SK-N-SH (cell line): ENCODE results near the gene ALOX5AP. TPM values are rescaled to one million over a fixed set of nuclear protein-coding genes. Genes with fewer than 3 reads are reported as not detected.
A peak's percentile ranks its signal among the peaks of the same experiment; 100 is the strongest.

Experiments
- CTCF ChIA-PET: fragments of 300-600, 350-600 bp; formaldehyde crosslinking; extraction: SDS; loops from one replicate; lab custom pipeline; 2021; lab: Yijun Ruan, JAX
- POLR2A ChIA-PET: fragments of 350-600 bp; sonication (Branson Sonifier 250); formaldehyde crosslinking; extraction: SDS; loops from one replicate; lab custom pipeline; 2020; ENCODE audit warnings: antibody characterized with exemption, inconsistent platforms; lab: Yijun Ruan, JAX
- DNase-seq: peaks from one replicate; pipeline ENCODE4 v3.0.0; 2012
- H2AFZ ChIP-seq: fragments of 200-600 bp; sonication (generic); 2 replicates; pipeline ENCODE4 v1.8.1; 2016; ENCODE audit warnings: antibody characterized with exemption, mild to moderate bottlenecking, low read depth
- H3F3A ChIP-seq: fragments of 200-600 bp; sonication (generic); replicated peaks from 2 replicates; pipeline ENCODE3; 2016; ENCODE audit warnings: antibody characterized with exemption, mild to moderate bottlenecking; ENCODE audit not compliant: insufficient read depth
- H3K27ac ChIP-seq, 2 experiments: fragments of 200-500 bp in 1 of 2; fragments of 200-600 bp in 1 of 2; sonication (Bioruptor generic) in 1 of 2; sonication (generic), shearing (Covaris generic) in 1 of 2; 2 replicates each; pipeline versions ENCODE4 v1.5.1 to v1.6.1; 2014 to 2016; ENCODE audit warnings: low read depth in 2 of 2, inconsistent platforms in 1 of 2, low read length in 1 of 2, mild to moderate bottlenecking in 1 of 2, mixed read lengths in 1 of 2
- H3K27me3 ChIP-seq: fragments of 200-600 bp; sonication (generic), shearing (Covaris generic); 2 replicates; pipeline ENCODE4 v1.6.1; 2016; ENCODE audit warnings: mixed run types; ENCODE audit not compliant: insufficient read depth
- H3K36me3 ChIP-seq, 2 experiments: fragments of 200-500 bp in 1 of 2; fragments of 200-600 bp in 1 of 2; sonication (Bioruptor generic) in 1 of 2; sonication (generic) in 1 of 2; replicated peaks in 1 of 2; 2 replicates each; pipeline versions ENCODE3 to v1.5.1; 2014 to 2016; ENCODE audit warnings: low read length in 1 of 2, mild to moderate bottlenecking in 1 of 2; ENCODE audit not compliant: insufficient read depth in 2 of 2, control insufficient read depth in 1 of 2
- H3K4me1 ChIP-seq, 2 experiments: fragments of 200-500 bp in 1 of 2; fragments of 200-600 bp in 1 of 2; sonication (Bioruptor generic) in 1 of 2; sonication (generic), shearing (Covaris generic) in 1 of 2; 2 replicates each; pipeline versions ENCODE4 v1.5.1 to v1.6.1; 2014 to 2016; ENCODE audit warnings: low read depth in 1 of 2, low read length in 1 of 2, mixed run types in 1 of 2; ENCODE audit not compliant: insufficient read depth in 2 of 2, control insufficient read depth in 1 of 2
- H3K4me2 ChIP-seq: fragments of 200-600 bp; sonication (generic), shearing (Covaris generic); 2 replicates; pipeline ENCODE4 v1.6.1; 2017; ENCODE audit warnings: mixed run types
- H3K4me3 ChIP-seq, 2 experiments: fragments of 200-500 bp in 1 of 2; fragments of 200-600 bp in 1 of 2; sonication (Bioruptor generic) in 1 of 2; sonication (generic), shearing (Covaris generic) in 1 of 2; 2 replicates each; pipeline versions ENCODE4 v1.5.1 to v1.8.1; 2014 to 2016; ENCODE audit warnings: low read depth in 2 of 2, inconsistent platforms in 1 of 2, low read length in 1 of 2, mild to moderate bottlenecking in 1 of 2, mixed read lengths in 1 of 2, moderate library complexity in 1 of 2
- H3K79me2 ChIP-seq: fragments of 200-600 bp; sonication (generic); 2 replicates; pipeline ENCODE4 v1.8.1; 2017; ENCODE audit warnings: mild to moderate bottlenecking; ENCODE audit not compliant: insufficient read depth
- H3K9ac ChIP-seq: fragments of 200-600 bp; sonication (generic); 2 replicates; pipeline ENCODE4 v1.6.1; 2017; ENCODE audit warnings: mixed run types
- H3K9me2 ChIP-seq: fragments of 200-600 bp; sonication (generic); 2 replicates; pipeline ENCODE4 v1.6.1; 2017; ENCODE audit warnings: mixed run types
- H3K9me3 ChIP-seq: fragments of 200-600 bp; sonication (generic); 2 replicates; pipeline ENCODE4 v1.6.1; 2017; ENCODE audit warnings: mixed run types, mild to moderate bottlenecking, moderate library complexity
- H4K20me1 ChIP-seq: fragments of 200-600 bp; sonication (generic); 2 replicates; pipeline ENCODE4 v1.6.1; 2017; ENCODE audit warnings: mild to moderate bottlenecking, mixed run types; ENCODE audit not compliant: insufficient read depth
- ELF1 ChIP-seq: IDR thresholded peaks from 2 replicates; pipeline ENCODE4 v1.4.0; 2012
- EZH2phosphoT487 ChIP-seq: fragments of 200-600 bp; sonication (generic); IDR thresholded peaks from 2 replicates; pipeline ENCODE4 v1.6.1; 2017; ENCODE audit warnings: low read depth, mixed run types, mild to moderate bottlenecking, antibody characterized with exemption, moderate library complexity, borderline replicate concordance
- FOXM1 ChIP-seq: IDR thresholded peaks from 2 replicates; pipeline ENCODE4 v1.4.0; 2012; ENCODE audit warnings: low read depth, mild to moderate bottlenecking
- JUND ChIP-seq: IDR thresholded peaks from 2 replicates; pipeline ENCODE4 v1.4.0; 2012
- MXI1 ChIP-seq: IDR thresholded peaks from 2 replicates; pipeline ENCODE4 v1.6.1; 2012; ENCODE audit warnings: mild to moderate bottlenecking, low read depth, low read length, improper control_type of control experiment
- NFIC ChIP-seq: IDR thresholded peaks from 2 replicates; pipeline ENCODE4 v1.4.0; 2012; ENCODE audit warnings: borderline replicate concordance
- POLR2AphosphoS5 ChIP-seq: IDR thresholded peaks from 2 replicates; pipeline ENCODE4 v1.6.1; 2012; ENCODE audit warnings: low read depth, low read length
- RAD21 ChIP-seq: IDR thresholded peaks from 2 replicates; pipeline ENCODE4 v1.6.1; 2012; ENCODE audit warnings: mild to moderate bottlenecking, low read length
- SIN3A ChIP-seq: IDR thresholded peaks from 2 replicates; pipeline ENCODE4 v1.6.1; 2012; ENCODE audit warnings: low read depth, mild to moderate bottlenecking, low read length, moderate library complexity, borderline replicate concordance
- SMC3 ChIP-seq: IDR thresholded peaks from 2 replicates; pipeline ENCODE4 v1.6.1; 2012; ENCODE audit warnings: low read depth, low read length, improper control_type of control experiment
- TAF1 ChIP-seq: IDR thresholded peaks from 2 replicates; pipeline ENCODE4 v1.6.1; 2012; ENCODE audit warnings: low read depth, mild to moderate bottlenecking, low read length, moderate library complexity, borderline replicate concordance
- TEAD4 ChIP-seq: IDR thresholded peaks from 2 replicates; pipeline ENCODE4 v1.4.0; 2012; ENCODE audit warnings: mild to moderate bottlenecking, borderline replicate concordance; ENCODE audit not compliant: insufficient read depth
- WGBS: methylation state at CpG from one replicate; pipeline ENCODE4 v1.1.6; 2017; ENCODE audit warnings: low lambda C conversion rate; 5-methylcytosine and 5-hydroxymethylcytosine counted together
- polyA plus RNA-seq, 3 experiments: library from polyadenylated mRNA; depleted of rRNA; stranded (reverse); fragments of >200 nt; gene quantifications; 2 replicates each; pipeline ENCODE4 v1.2.3, GENCODE V29; 2012
- TF ChIP-seq, protein P1 (sequence below): fragments of 150-350 bp; IDR thresholded peaks from 2 replicates; pipeline ENCODE4 v1.6.1; 2017; ENCODE audit warnings: antibody characterized with exemption, low read length, low read depth, borderline replicate concordance
- TF ChIP-seq, protein P2 (sequence below): fragments of 150-350 bp; IDR thresholded peaks from 2 replicates; pipeline ENCODE4 v1.6.1; 2016; ENCODE audit warnings: mild to moderate bottlenecking, low read depth, low read length
- TF ChIP-seq, protein P3 (sequence below): IDR thresholded peaks from 2 replicates; pipeline ENCODE4 v1.4.0; 2012; ENCODE audit warnings: low read depth
- TF ChIP-seq, protein P4 (sequence below): IDR thresholded peaks from 2 replicates; pipeline ENCODE4; 2012
- TF ChIP-seq, protein P5 (sequence below): fragments of 200-600 bp; sonication (generic); IDR thresholded peaks from 2 replicates; pipeline ENCODE4 v1.6.1; 2017; ENCODE audit warnings: antibody characterized with exemption, mild to moderate bottlenecking, moderate library complexity

ALOX5AP gene
- polyA plus RNA-seq, 1 of the 3 experiments (the other 2 are of a cell fraction), result 1.3 TPM

DNA sequence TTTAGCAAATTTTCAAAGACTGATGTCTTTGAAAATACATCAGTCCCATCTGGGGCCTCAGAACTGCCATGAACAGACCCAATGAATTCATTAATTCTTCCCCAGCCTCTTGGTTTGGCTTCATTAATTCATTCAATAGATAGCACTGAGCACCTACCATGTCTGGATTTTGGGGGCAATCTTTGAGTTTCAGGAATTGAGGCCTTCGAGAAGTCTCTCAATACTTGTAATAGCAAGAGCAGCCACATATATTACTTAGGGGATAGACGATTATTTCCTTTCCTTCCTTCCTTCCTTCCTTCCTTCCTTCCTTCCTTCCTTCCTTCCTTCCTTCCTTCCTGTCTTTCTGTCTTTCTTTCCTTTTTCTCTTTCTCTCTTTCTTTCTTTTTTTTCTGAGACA lies 64.8 kb downstream of the ALOX5AP start:
- Histone ChIP-seq H3K4me3 (no peak overlapping the region), H3K9ac (no peak overlapping the region), H4K20me1 (no peaks in the 10 kb centered on the region), H3K9me3 (no peaks in the 10 kb centered on the region), H3K36me3 (no peaks in the 10 kb centered on the region), H3K79me2 (no peaks in the 10 kb centered on the region), H2AFZ (no peak overlapping the region), H3K4me1 (peaks cover 15 to 34% of the 10 kb centered on the region in 2 experiments), H3K4me2 (no peak overlapping the region), H3K9me2 (no peaks in the 10 kb centered on the region), H3K27ac (no peak overlapping the region), H3F3A (no peaks in the 10 kb centered on the region), H3K27me3 (no peaks in the 10 kb centered on the region)
- DNase-seq, result no peak
- POLR2A ChIA-PET, result no interaction called here
- CTCF ChIA-PET, result no interaction called here
- TF ChIP-seq, protein P1, sequence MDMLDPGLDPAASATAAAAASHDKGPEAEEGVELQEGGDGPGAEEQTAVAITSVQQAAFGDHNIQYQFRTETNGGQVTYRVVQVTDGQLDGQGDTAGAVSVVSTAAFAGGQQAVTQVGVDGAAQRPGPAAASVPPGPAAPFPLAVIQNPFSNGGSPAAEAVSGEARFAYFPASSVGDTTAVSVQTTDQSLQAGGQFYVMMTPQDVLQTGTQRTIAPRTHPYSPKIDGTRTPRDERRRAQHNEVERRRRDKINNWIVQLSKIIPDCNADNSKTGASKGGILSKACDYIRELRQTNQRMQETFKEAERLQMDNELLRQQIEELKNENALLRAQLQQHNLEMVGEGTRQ, result no peak
- no peak for TF ChIP-seq FOXM1
- no peak for TF ChIP-seq ELF1
- no peak for TF ChIP-seq JUND
- no peak for TF ChIP-seq MXI1
- TF ChIP-seq POLR2AphosphoS5, result no peak
- no peak for TF ChIP-seq SMC3
- TF ChIP-seq, protein P2, sequence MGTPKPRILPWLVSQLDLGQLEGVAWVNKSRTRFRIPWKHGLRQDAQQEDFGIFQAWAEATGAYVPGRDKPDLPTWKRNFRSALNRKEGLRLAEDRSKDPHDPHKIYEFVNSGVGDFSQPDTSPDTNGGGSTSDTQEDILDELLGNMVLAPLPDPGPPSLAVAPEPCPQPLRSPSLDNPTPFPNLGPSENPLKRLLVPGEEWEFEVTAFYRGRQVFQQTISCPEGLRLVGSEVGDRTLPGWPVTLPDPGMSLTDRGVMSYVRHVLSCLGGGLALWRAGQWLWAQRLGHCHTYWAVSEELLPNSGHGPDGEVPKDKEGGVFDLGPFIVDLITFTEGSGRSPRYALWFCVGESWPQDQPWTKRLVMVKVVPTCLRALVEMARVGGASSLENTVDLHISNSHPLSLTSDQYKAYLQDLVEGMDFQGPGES, result no peak
- no peak for TF ChIP-seq TEAD4
- no peak for TF ChIP-seq EZH2phosphoT487
- no peak for TF ChIP-seq NFIC
- TF ChIP-seq SIN3A, result no peak
- 93% methylated on average over 2 of the region's 2 CpGs for WGBS

DNA sequence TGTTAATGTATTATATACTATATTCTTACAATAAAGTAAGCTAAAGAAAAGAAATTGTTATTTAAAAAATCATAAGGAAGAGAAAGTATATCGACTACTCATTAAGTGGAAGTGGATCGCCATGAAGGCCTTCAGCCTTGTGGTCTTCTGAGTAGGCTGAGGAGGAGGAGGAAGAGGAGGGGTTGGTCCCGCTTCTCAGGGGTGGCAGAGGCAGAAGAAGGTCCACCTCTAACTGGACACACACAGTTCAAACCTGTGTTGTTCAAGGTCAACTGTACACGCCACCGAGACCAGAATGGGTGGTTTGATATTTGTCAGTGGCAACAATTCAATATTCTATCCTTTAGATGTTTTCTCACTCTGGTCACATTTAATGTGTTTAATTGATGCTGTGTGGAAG lies 67.2 kb downstream of the ALOX5AP start:
- WGBS, result 86% methylated on average over 5 of the region's 5 CpGs
- no peaks in the 10 kb centered on the region for H4K20me1 ChIP-seq
- TF ChIP-seq TAF1, result no peak
- TF ChIP-seq, protein P3, sequence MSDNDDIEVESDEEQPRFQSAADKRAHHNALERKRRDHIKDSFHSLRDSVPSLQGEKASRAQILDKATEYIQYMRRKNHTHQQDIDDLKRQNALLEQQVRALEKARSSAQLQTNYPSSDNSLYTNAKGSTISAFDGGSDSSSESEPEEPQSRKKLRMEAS, result no peak
- TF ChIP-seq, protein P4, sequence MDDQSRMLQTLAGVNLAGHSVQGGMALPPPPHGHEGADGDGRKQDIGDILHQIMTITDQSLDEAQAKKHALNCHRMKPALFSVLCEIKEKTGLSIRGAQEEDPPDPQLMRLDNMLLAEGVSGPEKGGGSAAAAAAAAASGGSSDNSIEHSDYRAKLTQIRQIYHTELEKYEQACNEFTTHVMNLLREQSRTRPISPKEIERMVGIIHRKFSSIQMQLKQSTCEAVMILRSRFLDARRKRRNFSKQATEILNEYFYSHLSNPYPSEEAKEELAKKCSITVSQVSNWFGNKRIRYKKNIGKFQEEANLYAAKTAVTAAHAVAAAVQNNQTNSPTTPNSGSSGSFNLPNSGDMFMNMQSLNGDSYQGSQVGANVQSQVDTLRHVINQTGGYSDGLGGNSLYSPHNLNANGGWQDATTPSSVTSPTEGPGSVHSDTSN, result no peak
- TF ChIP-seq, protein P5, sequence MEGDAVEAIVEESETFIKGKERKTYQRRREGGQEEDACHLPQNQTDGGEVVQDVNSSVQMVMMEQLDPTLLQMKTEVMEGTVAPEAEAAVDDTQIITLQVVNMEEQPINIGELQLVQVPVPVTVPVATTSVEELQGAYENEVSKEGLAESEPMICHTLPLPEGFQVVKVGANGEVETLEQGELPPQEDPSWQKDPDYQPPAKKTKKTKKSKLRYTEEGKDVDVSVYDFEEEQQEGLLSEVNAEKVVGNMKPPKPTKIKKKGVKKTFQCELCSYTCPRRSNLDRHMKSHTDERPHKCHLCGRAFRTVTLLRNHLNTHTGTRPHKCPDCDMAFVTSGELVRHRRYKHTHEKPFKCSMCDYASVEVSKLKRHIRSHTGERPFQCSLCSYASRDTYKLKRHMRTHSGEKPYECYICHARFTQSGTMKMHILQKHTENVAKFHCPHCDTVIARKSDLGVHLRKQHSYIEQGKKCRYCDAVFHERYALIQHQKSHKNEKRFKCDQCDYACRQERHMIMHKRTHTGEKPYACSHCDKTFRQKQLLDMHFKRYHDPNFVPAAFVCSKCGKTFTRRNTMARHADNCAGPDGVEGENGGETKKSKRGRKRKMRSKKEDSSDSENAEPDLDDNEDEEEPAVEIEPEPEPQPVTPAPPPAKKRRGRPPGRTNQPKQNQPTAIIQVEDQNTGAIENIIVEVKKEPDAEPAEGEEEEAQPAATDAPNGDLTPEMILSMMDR, result no peak
- TF ChIP-seq SMC3, result no peak
- TF ChIP-seq RAD21, result no peak
- TF ChIP-seq, protein P1, result no peak
- no peak for TF ChIP-seq NFIC
- TF ChIP-seq, all 33 proteins: peak for 0
- DNase-seq, result no peak
- H3K27me3 ChIP-seq, result no peaks in the 10 kb centered on the region
- no peaks in the 10 kb centered on the region for H3K79me2 ChIP-seq
- peaks cover 19 to 24% of the 10 kb centered on the region in 2 experiments for H3K4me1 ChIP-seq
- H3K9ac ChIP-seq, result no peak overlapping the region
- H3K36me3 ChIP-seq, result no peaks in the 10 kb centered on the region
- peak overlapping the region in 1 of 2 experiments; percentile 17; a peak in 1 of 4 replicates for H3K4me3 ChIP-seq
- no peaks in the 10 kb centered on the region for H3K9me3 ChIP-seq
- peak overlapping the region; percentile 39; the same call in 1 of the 2 replicates for H2AFZ ChIP-seq
- no peak overlapping the region for H3K27ac ChIP-seq
- H3F3A ChIP-seq, result peaks cover 16% of the 10 kb centered on the region
- ChIA-PET CTCF (interaction anchor here (0.7 to 4.4 kb wide), 17 partner anchors 10 to 642 kb away, joined by 3 to 33 read pairs (median 6); partner anchors contain the start of gene USPL1), POLR2A (interaction anchor here (1.9 kb wide), 1 partner anchor 185 kb away, joined by 9 read pairs; the partner anchor contains the start of gene USPL1)
- no peak overlapping the region for H3K4me2 ChIP-seq
- H3K9me2 ChIP-seq, result no peaks in the 10 kb centered on the region
